Neutrophil (primary cell): ENCODE measurements around the gene ZC3H10.

Experiments used
- H3K27ac ChIP-seq: fragments of 200-600 bp; sonication (generic); 2 replicates; pipeline ENCODE4 v1.5.1; 2016; ENCODE audit warnings: mild to moderate bottlenecking, moderate library complexity
- H3K27me3 ChIP-seq: fragments of 200-600 bp; sonication (generic); 2 replicates; pipeline ENCODE4 v1.6.0; 2016; ENCODE audit warnings: mild to moderate bottlenecking
- H3K36me3 ChIP-seq: fragments of 200-600 bp; sonication (generic); 2 replicates; pipeline ENCODE4 v1.5.1; 2017
- H3K4me1 ChIP-seq, 2 experiments: fragments of 200-600 bp in 1 of 2; sonication (generic) in 1 of 2; 1 replicate in 1 of 2; 2 replicates in 1 of 2; pipeline versions ENCODE4 v1.5.1 to v1.6.1; 2013 to 2016; ENCODE audit warnings: low read depth in 1 of 2, low read length in 1 of 2, mild to moderate bottlenecking in 1 of 2, moderate library complexity in 1 of 2; ENCODE audit not compliant: control insufficient read depth in 1 of 2, insufficient read depth in 1 of 2
- H3K4me3 ChIP-seq, 2 experiments: fragments of 200-600 bp in 1 of 2; sonication (generic) in 1 of 2; 1 replicate in 1 of 2; 2 replicates in 1 of 2; pipeline ENCODE4 v1.5.1; 2013 to 2016; ENCODE audit warnings: low read depth in 1 of 2, low read length in 1 of 2, mild to moderate bottlenecking in 1 of 2, moderate library complexity in 1 of 2
- H3K9me3 ChIP-seq: fragments of 200-600 bp; sonication (generic); 2 replicates; pipeline ENCODE4 v1.5.1; 2016
- TF ChIP-seq, protein P1 (sequence below): fragments of 200-600 bp; sonication (generic); IDR thresholded peaks from 2 replicates; pipeline ENCODE4 v1.5.1; 2016; ENCODE audit warnings: antibody characterized with exemption

Gene ZC3H10

DNA sequence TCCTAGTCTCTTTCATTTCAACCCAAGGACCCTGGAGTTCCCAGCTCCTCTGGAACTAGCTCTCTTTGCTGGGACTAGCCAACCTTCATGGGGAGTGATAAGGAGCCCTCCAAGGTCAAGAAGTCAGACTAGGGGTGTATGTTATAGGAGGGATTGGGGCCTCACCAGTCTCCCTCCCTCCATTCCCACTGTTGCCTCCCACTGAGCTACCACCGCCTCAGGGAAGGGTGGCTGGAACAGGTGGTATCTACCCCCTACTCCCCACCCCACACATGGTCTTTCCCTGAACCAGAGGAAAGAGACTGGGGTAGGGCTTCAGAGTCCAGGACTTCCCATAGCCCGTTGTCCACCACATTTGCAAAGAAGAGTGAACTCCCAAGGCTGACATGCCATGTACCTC, 35.7 kb upstream of the ZC3H10 start:
- no peak overlapping the region for H3K27ac ChIP-seq
- no peaks in the 10 kb centered on the region for H3K36me3 ChIP-seq
- no peak overlapping the region for H3K4me3 ChIP-seq
- H3K4me1 ChIP-seq, result peaks cover 17 to 19% of the 10 kb centered on the region in 2 experiments
- peaks cover 75% of the 10 kb centered on the region for H3K27me3 ChIP-seq
- TF ChIP-seq, protein P1, sequence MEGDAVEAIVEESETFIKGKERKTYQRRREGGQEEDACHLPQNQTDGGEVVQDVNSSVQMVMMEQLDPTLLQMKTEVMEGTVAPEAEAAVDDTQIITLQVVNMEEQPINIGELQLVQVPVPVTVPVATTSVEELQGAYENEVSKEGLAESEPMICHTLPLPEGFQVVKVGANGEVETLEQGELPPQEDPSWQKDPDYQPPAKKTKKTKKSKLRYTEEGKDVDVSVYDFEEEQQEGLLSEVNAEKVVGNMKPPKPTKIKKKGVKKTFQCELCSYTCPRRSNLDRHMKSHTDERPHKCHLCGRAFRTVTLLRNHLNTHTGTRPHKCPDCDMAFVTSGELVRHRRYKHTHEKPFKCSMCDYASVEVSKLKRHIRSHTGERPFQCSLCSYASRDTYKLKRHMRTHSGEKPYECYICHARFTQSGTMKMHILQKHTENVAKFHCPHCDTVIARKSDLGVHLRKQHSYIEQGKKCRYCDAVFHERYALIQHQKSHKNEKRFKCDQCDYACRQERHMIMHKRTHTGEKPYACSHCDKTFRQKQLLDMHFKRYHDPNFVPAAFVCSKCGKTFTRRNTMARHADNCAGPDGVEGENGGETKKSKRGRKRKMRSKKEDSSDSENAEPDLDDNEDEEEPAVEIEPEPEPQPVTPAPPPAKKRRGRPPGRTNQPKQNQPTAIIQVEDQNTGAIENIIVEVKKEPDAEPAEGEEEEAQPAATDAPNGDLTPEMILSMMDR, result no peak
- no peaks in the 10 kb centered on the region for H3K9me3 ChIP-seq

DNA sequence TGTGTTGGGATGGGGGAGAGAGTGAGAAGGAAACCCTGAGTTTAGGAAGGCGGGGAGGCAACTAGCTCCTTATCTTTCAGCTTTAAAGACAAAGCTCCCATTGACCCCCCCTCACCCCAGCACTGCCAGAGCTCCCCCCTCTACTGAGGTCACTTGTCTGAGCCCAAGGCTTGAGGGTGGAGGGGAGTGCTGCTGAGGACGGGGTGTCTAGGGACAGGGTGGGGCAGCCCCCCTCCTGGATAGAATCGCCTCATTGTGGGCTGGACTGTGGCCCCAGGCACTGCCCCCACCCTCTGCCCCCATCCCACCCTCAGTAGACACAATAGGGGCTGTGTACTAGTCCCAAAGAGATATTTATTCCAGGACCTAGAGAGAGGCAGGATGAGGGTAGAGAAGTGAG, 35.1 kb upstream of the ZC3H10 start:
- TF ChIP-seq, protein P1, result no peak
- H3K36me3 ChIP-seq, result no peaks in the 10 kb centered on the region
- H3K4me1 ChIP-seq, result peaks cover 17 to 19% of the 10 kb centered on the region in 2 experiments
- H3K4me3 ChIP-seq, result no peak overlapping the region
- no peaks in the 10 kb centered on the region for H3K9me3 ChIP-seq
- peaks cover 69% of the 10 kb centered on the region for H3K27me3 ChIP-seq
- H3K27ac ChIP-seq, result no peak overlapping the region

DNA sequence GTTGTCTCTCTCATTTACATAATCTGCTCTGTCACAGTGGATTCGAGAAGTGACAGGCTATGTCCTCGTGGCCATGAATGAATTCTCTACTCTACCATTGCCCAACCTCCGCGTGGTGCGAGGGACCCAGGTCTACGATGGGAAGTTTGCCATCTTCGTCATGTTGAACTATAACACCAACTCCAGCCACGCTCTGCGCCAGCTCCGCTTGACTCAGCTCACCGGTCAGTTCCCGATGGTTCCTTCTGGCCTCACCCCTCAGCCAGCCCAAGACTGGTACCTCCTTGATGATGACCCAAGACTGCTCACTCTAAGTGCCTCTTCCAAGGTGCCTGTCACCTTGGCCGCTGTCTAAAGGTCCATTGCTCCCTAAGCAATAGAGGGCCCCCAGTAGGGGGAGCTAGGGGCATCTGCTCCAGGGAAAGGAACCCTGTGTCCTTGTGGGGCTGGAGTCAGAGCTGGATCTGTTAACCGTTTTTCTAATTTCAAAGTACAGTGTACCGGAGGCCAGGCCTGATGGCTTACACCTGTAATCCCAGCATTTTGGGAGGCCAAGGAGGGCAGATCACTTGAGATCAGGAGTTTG, 33.0 kb upstream of the ZC3H10 start:
- TF ChIP-seq, protein P1, result no peak
- no peaks in the 10 kb centered on the region for H3K9me3 ChIP-seq
- H3K36me3 ChIP-seq, result no peaks in the 10 kb centered on the region
- no peak overlapping the region for H3K27ac ChIP-seq
- peaks cover 48% of the 10 kb centered on the region for H3K27me3 ChIP-seq
- no peak overlapping the region for H3K4me3 ChIP-seq
- peaks cover 3 to 6% of the 10 kb centered on the region in 2 experiments for H3K4me1 ChIP-seq

DNA sequence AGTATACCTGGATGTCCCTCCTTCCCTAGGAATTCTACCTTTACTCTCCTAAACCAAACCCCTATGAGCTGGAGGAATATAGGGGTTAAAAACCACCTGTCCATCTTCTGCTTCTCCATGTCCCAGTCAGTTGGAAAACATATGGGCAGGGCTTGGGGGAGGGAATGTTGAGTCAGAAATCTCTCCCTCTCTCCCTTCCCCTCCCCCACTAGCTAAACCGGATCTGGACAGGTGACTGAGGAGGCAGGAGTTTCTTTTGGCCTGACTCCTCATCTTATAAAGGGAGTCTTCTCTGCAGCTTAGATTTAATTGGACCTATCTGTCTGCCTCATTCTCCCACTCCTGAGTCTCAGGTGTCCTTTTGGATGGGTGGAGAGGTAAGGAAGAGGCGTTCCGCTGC, 32.0 kb upstream of the ZC3H10 start:
- H3K36me3 ChIP-seq, result no peaks in the 10 kb centered on the region
- H3K27ac ChIP-seq, result no peak overlapping the region
- H3K27me3 ChIP-seq, result peaks cover 38% of the 10 kb centered on the region
- no peaks in the 10 kb centered on the region for H3K4me1 ChIP-seq
- TF ChIP-seq, protein P1, result no peak
- no peak overlapping the region for H3K4me3 ChIP-seq
- H3K9me3 ChIP-seq, result no peaks in the 10 kb centered on the region

DNA sequence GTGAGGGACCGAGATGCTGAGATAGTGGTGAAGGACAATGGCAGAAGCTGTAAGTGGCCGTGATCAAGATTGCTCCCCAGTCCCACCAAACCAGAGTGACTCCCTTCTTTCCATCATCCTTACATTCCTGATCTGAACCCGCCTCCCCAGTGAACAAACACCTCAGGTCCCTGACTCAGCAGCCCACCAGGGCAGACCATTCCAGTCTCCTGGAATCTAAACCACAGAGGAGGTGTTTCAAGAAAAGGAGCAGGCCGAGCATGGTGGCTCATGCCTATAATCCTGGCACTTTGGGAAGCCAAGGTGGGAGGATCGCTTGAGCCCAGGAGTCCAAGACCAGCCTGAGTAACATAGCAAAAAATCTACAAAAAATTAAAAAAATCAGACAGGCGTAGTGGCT, 31.5 kb upstream of the ZC3H10 start:
- H3K27me3 ChIP-seq, result peaks cover 32% of the 10 kb centered on the region
- no peak overlapping the region for H3K27ac ChIP-seq
- H3K4me3 ChIP-seq, result no peak overlapping the region
- no peaks in the 10 kb centered on the region for H3K4me1 ChIP-seq
- TF ChIP-seq, protein P1, result no peak
- no peaks in the 10 kb centered on the region for H3K36me3 ChIP-seq
- H3K9me3 ChIP-seq, result no peaks in the 10 kb centered on the region

DNA sequence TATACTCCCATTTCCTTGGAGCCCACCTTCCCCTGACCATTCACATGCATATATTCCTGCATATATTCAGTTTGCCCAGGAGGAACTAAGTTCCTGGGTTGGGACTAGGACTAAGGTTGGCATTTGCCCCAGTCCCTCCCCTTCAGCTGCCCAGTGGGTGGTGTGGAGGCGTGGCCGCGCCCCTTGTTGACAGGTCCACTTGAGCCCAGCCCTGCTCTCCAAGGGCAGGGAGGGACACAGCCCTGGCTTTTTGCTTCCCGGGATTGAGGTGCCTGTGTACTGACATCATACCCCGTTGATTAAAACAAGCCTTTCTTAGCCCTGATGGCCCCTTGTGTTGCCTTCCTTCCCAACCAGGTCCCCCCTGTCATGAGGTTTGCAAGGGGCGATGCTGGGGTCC, 30.8 kb upstream of the ZC3H10 start:
- peaks cover 26% of the 10 kb centered on the region for H3K27me3 ChIP-seq
- H3K36me3 ChIP-seq, result no peaks in the 10 kb centered on the region
- no peaks in the 10 kb centered on the region for H3K4me1 ChIP-seq
- H3K9me3 ChIP-seq, result no peaks in the 10 kb centered on the region
- no peak overlapping the region for H3K27ac ChIP-seq
- no peak overlapping the region for H3K4me3 ChIP-seq
- TF ChIP-seq, protein P1, result no peak
